Keratinocyte (primary cell): ENCODE measurements around the gene ZNF76. TPM values are rescaled to one million over a fixed set of nuclear protein-coding genes. Genes with fewer than 3 reads are reported as not detected.
A peak's percentile ranks its signal among the peaks of the same experiment; 100 is the strongest.

Experiments
- DNase-seq: peaks from one replicate; pipeline ENCODE4 v3.0.0-alpha.2; 2011; ENCODE audit warnings: low read depth, missing footprints, low spot score
- FAIRE-seq: peaks from 2 replicates; lab custom pipeline; 2011; peaks lifted over from hg19 to GRCh38; lab: Jason Lieb, UNC
- H2AFZ ChIP-seq: 2 replicates; pipeline ENCODE4 v1.6.0; 2012; ENCODE audit warnings: low read length, control low read depth, inconsistent platforms; ENCODE audit not compliant: control insufficient read depth
- H3K27ac ChIP-seq: 2 replicates; pipeline ENCODE4 v1.5.1; 2011; ENCODE audit warnings: low read length; ENCODE audit not compliant: control insufficient read depth, insufficient read depth
- H3K27me3 ChIP-seq: 3 replicates; pipeline ENCODE4 v1.6.0; 2011; ENCODE audit warnings: low read length; ENCODE audit not compliant: control insufficient read depth, insufficient read depth; ENCODE audit errors: extremely low read depth
- H3K36me3 ChIP-seq, 2 experiments: 2 replicates in 1 of 2; 3 replicates in 1 of 2; pipeline ENCODE4 v1.5.1; 2011; ENCODE audit warnings: low read length in 2 of 2, mild to moderate bottlenecking in 1 of 2; ENCODE audit not compliant: control insufficient read depth in 2 of 2, insufficient read depth in 2 of 2; ENCODE audit errors: extremely low read depth in 1 of 2
- H3K4me1 ChIP-seq: 3 replicates; pipeline ENCODE4 v1.5.1; 2011; ENCODE audit warnings: low read length; ENCODE audit not compliant: control insufficient read depth, insufficient read depth; ENCODE audit errors: extremely low read depth
- H3K4me2 ChIP-seq: 3 replicates; pipeline ENCODE4 v1.6.0; 2011; ENCODE audit warnings: low read depth, low read length; ENCODE audit not compliant: control insufficient read depth, insufficient read depth; ENCODE audit errors: extremely low read depth
- H3K4me3 ChIP-seq, 3 experiments: fragments of 200-600 bp in 1 of 3; sonication (generic) in 1 of 3; 2 replicates in 2 of 3; 3 replicates in 1 of 3; pipeline ENCODE4 v1.5.1; 2011 to 2016; ENCODE audit warnings: low read length in 3 of 3, mild to moderate bottlenecking in 3 of 3, control low read depth in 2 of 3, inconsistent platforms in 1 of 3, low read depth in 1 of 3, mixed read lengths in 1 of 3, mixed run types in 1 of 3, moderate library complexity in 1 of 3; ENCODE audit not compliant: control insufficient read depth in 2 of 3, insufficient read depth in 2 of 3; ENCODE audit errors: extremely low read depth in 1 of 3
- H3K79me2 ChIP-seq: 2 replicates; pipeline ENCODE4 v1.6.0; 2012; ENCODE audit warnings: low read length; ENCODE audit not compliant: control insufficient read depth, insufficient read depth
- H3K9ac ChIP-seq: 3 replicates; pipeline ENCODE4 v1.6.0; 2011; ENCODE audit warnings: low read length; ENCODE audit not compliant: control insufficient read depth, insufficient read depth; ENCODE audit errors: extremely low read depth
- H3K9me1 ChIP-seq: 3 replicates; pipeline ENCODE4 v1.6.0; 2011; ENCODE audit warnings: low read length; ENCODE audit not compliant: control insufficient read depth, insufficient read depth; ENCODE audit errors: extremely low read depth
- H3K9me3 ChIP-seq: 2 replicates; pipeline ENCODE4 v1.5.1; 2012; ENCODE audit warnings: low read depth, low read length; ENCODE audit not compliant: control insufficient read depth
- H4K20me1 ChIP-seq: 3 replicates; pipeline ENCODE4 v1.6.0; 2011; ENCODE audit warnings: low read length; ENCODE audit not compliant: control insufficient read depth, insufficient read depth; ENCODE audit errors: extremely low read depth
- EZH2 ChIP-seq: IDR thresholded peaks from one replicate; pipeline ENCODE4 v1.6.1; 2012; ENCODE audit warnings: inconsistent platforms, mild to moderate bottlenecking, low read length, moderate library complexity
- dilution Hi-C: fragments of 300-500 bp; cut with MboI; formaldehyde crosslinking; loops from one replicate; pipeline ENCODE4 v1.7.0; 2020; ENCODE audit warnings: low sequenced_read_pairs; ENCODE audit not compliant: extremely low pct_ligation_motif_present
- polyA plus RNA-seq, 5 experiments: library from polyadenylated mRNA; depleted of rRNA in 3 of 5; stranded (reverse) in 3 of 5; stranded (forward) in 1 of 5; unstranded in 1 of 5; fragments of >200 nt; gene quantifications; 1 replicate in 1 of 5; 2 replicates in 3 of 5; 3 replicates in 1 of 5; pipeline versions ENCODE4 v1.2.1 to v1.2.3, GENCODE V29; 2011 to 2012; ENCODE audit warnings: missing spikeins in 2 of 5, low read depth in 1 of 5, low replicate concordance in 1 of 5
- TF ChIP-seq, protein P1 (sequence below), 3 experiments: IDR thresholded peaks in 1 of 3; conservative IDR thresholded peaks in 1 of 3; optimal IDR thresholded peaks in 1 of 3; 2 replicates in 2 of 3; 3 replicates in 1 of 3; pipeline versions ENCODE3 to v1.5.1; 2011; ENCODE audit warnings: low read length in 3 of 3, mild to moderate bottlenecking in 3 of 3, moderate library complexity in 2 of 3, control low read depth in 1 of 3, inconsistent platforms in 1 of 3; ENCODE audit not compliant: insufficient read depth in 2 of 3; ENCODE audit errors: extremely low read depth in 1 of 3

Gene ZNF76
- polyA plus RNA-seq, 1 donor (not counting 4 experiments of a cell fraction or from before 2014, with no cell fraction given) = 7.2 TPM

- peaks cover 11 to 14% of the 10 kb centered on the region in 2 experiments for H3K36me3 ChIP-seq
- FAIRE-seq (peak; percentile 93), DNase-seq (no peak)
- no peak overlapping the region for H2AFZ ChIP-seq
- H3K79me2 ChIP-seq = peaks cover 12% of the 10 kb centered on the region
- no peaks in the 10 kb centered on the region for H3K9me1 ChIP-seq
- no peak overlapping the region for H3K4me2 ChIP-seq
- H3K9ac ChIP-seq = no peak overlapping the region
- no peaks in the 10 kb centered on the region for H3K27me3 ChIP-seq
- no peaks in the 10 kb centered on the region for H3K9me3 ChIP-seq
- dilution Hi-C loops = no loop called here
- H3K27ac ChIP-seq = no peak overlapping the region
- no peak overlapping the region for H3K4me3 ChIP-seq
- peaks cover 30% of the 10 kb centered on the region for H3K4me1 ChIP-seq
- TF ChIP-seq, protein P1, sequence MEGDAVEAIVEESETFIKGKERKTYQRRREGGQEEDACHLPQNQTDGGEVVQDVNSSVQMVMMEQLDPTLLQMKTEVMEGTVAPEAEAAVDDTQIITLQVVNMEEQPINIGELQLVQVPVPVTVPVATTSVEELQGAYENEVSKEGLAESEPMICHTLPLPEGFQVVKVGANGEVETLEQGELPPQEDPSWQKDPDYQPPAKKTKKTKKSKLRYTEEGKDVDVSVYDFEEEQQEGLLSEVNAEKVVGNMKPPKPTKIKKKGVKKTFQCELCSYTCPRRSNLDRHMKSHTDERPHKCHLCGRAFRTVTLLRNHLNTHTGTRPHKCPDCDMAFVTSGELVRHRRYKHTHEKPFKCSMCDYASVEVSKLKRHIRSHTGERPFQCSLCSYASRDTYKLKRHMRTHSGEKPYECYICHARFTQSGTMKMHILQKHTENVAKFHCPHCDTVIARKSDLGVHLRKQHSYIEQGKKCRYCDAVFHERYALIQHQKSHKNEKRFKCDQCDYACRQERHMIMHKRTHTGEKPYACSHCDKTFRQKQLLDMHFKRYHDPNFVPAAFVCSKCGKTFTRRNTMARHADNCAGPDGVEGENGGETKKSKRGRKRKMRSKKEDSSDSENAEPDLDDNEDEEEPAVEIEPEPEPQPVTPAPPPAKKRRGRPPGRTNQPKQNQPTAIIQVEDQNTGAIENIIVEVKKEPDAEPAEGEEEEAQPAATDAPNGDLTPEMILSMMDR (optimal IDR thresholded peaks at IDR 0.05 in 1 of 3, IDR thresholded peaks at IDR 0.05 in 1 of 3, conservative IDR thresholded peaks at IDR 0.05 in 1 of 3; ENCODE audit: extremely low read depth in 1 of 3, insufficient read depth in 2 of 3, low read length in 3 of 3) = peak in 2 of 3 experiments; percentile 85 to 92
- TF ChIP-seq EZH2 = no peak
- H4K20me1 ChIP-seq = no peaks in the 10 kb centered on the region
Observed at GRCh38 chr6:35294308-35294945, 34.9 kb downstream of the ZNF76 start.

DNA sequence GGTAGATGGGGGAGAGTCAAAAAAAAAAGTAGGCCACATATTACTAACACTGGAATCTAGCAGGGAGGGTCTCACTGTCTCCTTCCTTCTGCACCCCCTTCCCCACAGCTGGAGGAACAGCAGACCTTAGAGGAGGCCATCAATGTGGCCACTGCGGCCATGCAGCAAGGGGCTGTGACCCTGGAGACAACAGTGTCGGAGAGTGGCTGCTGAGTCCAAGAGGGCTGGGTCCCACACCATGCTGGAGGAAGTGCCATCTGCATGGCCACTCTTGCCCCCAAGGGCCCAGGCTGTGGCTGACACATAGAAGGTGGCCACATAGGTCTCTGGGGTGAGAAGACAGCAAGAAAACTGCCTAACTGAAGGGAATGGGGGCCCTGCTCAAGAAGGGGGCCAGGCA lies 35.5 kb downstream of the ZNF76 start:
- TF ChIP-seq, protein P1 (optimal IDR thresholded peaks at IDR 0.05 in 1 of 3, IDR thresholded peaks at IDR 0.05 in 1 of 3, conservative IDR thresholded peaks at IDR 0.05 in 1 of 3; ENCODE audit: extremely low read depth in 1 of 3, insufficient read depth in 2 of 3, low read length in 3 of 3) = no peak
- no peak for TF ChIP-seq EZH2
- FAIRE-seq = no peak
- H3K4me1 ChIP-seq = peaks cover 31% of the 10 kb centered on the region
- no peaks in the 10 kb centered on the region for H4K20me1 ChIP-seq
- peaks cover 17% of the 10 kb centered on the region for H3K79me2 ChIP-seq
- H3K9me1 ChIP-seq = no peaks in the 10 kb centered on the region
- peaks cover 11 to 13% of the 10 kb centered on the region in 2 experiments for H3K36me3 ChIP-seq
- dilution Hi-C loops = no loop called here
- DNase-seq = no peak
- no peak overlapping the region for H3K4me3 ChIP-seq
- H3K27me3 ChIP-seq = no peaks in the 10 kb centered on the region
- no peak overlapping the region for H3K9ac ChIP-seq
- no peak overlapping the region for H3K4me2 ChIP-seq
- no peak overlapping the region for H3K27ac ChIP-seq
- no peaks in the 10 kb centered on the region for H3K9me3 ChIP-seq
- H2AFZ ChIP-seq = no peak overlapping the region
